HG02798 (cell line): ENCODE data around the gene CLCN4.

Source experiments
- ATAC-seq: cut with Tn5 transposase; IDR thresholded peaks from one replicate; pipeline ENCODE4 v1.9.1; 2021; ENCODE audit warnings: mild to moderate bottlenecking; ENCODE audit not compliant: unreplicated experiment, poor library complexity

Gene CLCN4

DNA sequence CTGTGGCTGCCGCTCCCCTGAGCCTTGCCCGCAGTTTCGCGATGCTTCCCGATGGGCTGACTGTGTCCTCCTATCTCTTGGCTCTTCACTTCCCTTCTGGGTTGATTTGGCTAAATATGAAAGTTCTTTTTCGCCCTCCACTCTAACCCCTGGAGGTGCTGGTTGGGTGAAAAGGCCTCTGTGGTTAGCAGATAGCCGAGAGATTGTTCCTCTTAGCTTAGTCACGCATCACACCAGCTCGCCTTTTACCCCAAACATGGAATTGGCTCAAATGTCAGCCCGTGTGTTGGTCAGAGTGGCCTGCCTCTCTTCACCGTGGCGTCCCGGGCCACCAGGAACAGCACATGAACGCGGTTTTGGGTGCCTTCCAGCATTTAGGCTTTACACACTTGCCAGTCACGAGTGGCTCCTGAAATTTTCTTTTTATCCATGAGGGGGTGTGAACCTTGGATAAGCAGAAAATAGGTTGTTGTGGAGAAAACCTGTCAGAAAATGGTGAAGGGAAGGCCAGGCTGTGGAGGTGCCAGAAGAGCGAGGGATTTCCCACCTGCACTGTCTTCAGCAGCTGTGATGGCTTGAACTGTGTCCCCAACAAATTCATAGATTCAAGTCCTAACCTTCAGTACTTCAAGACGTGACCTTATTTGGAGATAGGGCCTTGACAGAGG lies 8.9 kb downstream of the CLCN4 start:
- no peak for ATAC-seq

DNA sequence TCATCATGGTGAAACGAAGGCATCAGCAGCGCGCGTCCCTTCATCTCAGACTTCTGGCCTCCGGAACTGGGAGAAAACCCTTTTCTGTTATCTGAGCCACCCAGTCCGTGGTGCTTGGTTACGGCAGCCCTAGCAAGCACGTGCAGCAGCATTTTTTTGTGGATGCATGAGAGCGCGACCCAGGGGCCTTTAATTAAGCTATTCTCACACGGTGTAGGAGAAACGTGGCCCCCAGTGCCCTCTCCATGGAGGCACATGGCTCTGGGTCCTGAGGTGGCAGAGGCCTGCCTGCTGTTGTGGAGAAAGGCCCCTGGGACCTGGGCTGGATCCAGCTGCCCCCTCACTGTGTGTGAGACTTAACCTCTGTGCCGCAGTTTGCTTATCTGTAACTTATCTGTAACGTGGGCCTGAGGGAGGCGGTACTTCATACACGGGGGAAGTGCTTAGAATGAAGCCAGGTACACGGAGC lies 9.5 kb downstream of the CLCN4 start:
- no peak for ATAC-seq

DNA sequence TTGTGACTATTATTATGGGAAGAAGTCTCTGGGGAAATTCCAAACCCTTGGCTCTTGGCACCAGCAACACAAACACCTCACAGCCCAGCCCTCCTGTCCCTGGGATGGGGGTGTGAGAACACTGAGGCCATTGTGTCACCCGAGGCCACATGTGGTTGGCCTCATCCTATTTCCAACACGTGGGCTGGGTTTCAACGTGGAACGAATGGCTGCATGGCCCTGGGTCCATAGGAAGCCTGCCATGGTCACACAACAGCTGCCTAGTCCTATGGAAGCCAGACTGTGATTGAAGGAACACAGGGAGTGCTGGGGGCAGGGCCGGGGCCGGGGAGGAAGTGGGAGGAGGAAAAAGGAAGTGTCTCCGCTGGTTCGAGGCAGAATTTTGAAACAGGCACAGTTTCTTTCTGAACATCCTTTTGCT lies 10.0 kb downstream of the CLCN4 start:
- ATAC-seq: no peak

DNA sequence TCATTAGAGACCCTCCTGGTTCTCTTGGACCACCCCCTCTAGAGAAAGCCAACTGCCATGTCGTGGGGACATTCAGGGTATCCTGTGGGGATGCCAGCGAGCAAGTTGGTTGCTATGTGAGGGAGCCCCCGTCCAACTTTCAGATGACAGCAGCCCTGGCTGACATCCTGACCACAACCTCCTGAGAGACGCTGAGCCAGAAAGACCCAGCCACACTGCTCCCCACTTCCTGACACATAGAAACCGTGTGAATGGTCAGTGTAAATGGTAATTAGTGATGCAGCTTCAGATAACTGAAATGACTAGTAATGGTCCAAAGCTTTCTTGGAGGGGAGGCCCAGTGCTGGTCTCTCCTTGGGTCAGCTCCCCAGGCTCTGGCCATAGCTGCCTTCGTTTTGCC lies 10.8 kb downstream of the CLCN4 start:
- peak; percentile 77 for ATAC-seq

DNA sequence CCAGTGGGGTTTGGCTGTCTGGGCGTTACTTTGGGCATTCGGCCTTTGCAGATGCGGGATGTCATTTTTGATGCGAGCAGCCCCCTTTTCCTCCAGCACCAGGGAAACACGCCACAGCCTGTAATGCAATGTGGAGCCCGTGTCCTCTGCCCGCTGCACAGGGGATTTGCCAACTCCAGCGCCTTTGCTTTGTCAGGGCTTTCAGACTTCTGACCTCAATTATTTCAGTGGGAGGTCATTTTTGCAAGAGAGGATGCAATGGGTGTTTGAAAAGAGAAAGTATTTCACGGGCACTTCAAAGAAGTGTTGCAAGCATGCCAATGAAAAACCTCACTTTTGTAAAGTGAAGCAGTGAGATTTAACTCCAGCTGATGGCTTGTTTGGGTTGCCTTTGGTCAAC lies 11.5 kb downstream of the CLCN4 start:
- no peak for ATAC-seq

DNA sequence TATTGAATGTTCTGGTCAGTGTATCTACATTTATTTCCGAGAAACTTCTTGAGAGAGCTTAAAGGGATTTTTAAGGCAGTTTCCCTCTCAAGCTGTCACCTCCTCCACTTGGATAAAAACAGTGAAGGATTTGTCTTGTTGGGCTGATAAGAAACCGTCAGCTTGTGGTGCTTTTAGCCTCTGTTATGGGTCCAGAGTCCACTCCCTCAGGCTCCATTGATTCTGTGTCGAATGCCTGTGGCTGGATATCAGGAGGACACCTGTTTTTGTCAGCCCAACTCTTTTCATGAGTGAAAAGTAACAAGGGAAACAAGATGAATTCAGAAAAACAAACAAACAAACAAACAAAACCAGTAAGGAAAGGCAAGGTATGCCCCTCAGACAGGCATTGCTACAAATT lies 12.4 kb downstream of the CLCN4 start:
- ATAC-seq: no peak

DNA sequence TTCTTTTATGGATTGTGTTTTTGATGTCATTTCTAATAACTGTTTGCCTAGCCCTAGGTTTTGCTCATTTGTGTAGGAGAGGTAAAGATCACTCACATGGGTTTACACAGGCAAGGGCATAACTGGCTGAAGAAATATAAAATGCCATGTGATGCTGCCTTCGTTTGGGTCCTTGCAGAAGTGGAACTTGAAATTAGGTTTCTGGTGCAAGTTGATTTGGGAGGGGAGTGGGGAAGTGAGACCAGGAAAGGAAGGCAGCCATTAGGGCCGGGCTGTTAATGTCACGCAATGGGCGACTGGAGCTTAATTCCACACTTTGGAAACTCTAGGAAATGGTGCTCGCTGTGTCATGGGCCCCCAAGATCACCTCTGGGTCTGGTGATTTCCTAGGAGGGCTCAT lies 14.5 kb downstream of the CLCN4 start:
- ATAC-seq: no peak

DNA sequence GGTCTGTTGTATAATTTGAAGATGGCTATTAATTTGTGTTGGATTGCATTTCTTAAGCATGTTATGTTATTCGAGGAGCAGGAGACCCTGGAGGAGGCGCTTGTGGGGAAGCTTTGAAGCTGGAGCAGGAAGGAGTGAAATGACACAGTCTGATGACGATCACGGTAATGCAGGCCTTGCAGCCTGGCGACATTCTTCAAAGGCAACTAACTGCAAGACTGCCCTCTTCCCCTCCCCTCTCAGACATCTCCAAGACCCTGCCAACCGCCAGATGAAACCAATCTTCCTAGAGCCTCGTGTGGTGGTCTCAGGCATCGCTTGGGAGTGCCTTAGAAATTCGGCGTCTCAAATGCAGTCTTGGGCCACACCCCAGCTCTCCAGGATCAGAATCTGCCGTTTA lies 16.1 kb downstream of the CLCN4 start:
- no peak for ATAC-seq

DNA sequence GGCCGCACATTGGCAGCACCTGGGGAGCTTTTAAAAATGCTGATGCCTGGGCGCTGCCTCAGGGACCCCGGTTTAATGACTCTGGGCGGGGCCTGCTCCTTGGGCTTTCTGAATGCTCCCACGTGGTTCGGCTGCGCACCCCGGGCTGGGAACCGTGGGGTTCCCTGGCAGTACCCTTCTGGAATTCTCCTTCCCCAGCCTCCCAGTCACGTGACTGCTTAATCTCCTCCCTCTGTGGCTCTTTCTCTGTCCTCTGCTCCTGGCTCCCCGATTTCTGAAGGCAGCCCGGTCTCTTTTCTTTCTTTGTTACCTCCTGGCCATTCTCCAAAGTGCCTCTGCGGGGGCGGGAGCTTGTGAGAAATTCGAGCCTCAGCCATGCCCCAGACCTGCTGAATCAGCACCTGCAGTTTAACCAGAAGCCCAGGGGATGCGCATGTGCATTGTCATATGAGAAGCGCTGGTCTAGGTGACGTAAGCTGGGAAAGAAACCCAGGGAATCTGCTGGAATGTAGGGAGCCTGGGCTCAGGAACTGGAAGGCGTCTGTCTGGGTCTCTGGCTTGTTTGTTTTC lies 16.6 kb downstream of the CLCN4 start:
- ATAC-seq: no peak

DNA sequence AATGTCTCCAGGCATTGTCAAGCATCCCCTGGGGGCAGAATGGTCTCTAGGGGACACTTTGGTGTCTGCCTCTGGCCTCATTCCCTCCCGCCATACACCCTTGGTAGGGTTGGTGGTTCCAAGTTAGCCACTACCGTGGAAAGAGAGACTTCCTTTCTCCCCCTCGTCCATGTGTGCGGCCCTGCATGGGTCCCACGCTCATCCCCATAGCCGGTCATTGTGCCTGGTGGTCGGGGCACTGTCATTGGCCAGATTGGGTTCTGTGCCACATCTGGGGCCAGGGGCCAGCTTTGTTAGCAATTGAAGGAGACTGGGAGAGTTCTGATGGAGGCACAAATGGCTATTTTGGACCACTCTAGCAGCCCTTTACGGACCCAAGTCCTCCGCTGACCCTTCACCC lies 17.3 kb downstream of the CLCN4 start:
- no peak for ATAC-seq

DNA sequence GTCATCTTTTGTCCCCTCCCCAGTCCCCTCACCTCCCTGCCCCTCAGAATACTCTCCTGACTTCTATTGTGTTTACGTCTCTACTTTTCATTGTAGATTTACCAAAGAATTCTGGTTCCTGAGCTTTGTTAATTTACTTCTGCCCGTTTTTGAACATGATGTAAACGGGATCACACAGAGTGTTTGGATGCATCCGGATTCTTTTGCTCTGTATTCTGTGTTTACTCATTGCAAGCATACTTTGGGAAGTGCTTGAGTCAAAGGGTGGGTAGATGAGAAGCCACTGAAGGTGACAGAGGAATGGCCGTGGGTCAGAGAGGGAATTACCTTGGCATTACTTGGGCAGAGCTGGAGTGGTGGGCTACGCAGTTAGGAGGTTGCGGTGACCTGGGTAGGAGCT lies 18.0 kb downstream of the CLCN4 start:
- no peak for ATAC-seq

DNA sequence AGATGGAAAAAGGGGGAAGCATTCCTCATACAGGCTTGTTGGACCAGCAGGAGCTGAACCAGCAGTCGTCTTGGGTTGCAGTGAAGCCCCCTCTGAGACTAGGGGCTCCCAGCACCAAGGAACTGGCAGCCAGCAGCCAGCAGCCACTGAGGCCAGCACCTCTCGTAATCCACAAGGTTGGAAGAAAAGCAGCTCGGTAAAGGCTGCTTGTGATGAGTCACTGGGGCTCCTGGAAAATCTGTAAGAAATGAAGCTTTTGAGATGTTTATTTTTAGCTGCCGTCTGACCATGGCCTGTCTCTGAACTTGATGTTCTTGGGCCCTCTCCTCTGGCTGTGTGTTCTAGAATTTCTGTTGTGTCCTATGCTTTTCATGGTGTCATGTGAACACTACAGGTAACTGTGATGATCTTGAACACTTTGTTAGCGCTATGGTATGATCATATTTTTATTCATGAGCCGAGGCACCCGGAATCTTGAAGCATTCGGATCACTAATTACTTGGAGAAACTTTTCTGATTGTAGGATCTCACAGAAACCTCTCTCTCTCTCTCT lies 18.6 kb downstream of the CLCN4 start:
- no peak for ATAC-seq

DNA sequence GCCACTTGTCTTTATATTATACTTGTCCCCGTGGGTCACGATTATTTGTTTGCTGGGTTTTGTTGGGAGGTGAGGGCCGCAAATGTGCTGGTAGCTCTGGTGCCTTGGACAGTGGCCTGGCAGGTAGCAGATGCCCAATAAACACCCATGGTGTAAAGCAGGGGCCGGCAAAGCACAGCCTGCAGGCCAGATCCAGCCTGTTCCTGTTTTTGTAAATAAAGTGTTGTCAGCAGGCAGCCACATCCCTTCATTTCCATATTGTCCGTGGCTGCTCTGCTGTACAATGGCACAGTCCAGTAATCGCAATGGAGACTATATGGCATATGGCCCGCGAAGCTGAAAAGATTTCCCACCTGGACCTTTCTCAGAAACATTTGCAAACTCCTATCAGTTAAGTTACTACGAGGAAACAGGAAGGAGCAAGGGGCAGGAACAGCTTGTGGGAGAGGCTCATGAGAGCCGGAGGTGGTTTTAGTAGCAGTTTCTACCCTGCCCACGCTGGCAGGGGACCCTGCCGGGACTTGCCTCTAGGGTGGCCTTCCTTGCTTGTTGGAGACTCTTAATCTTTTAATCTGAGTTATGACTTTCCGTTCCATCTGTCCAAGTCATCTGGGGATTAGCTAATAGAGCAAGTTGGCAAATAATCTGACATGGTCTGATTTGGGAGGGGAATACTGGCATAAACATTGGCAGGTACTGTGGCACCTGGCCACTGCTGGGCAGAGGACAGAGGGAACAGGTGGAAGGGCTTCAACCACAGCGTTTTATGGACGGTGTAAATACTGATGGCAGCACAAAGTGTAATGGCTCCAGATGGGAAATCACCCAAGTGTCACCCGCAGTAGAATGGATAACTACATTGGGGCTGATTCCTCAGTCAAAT lies 19.6 kb downstream of the CLCN4 start:
- ATAC-seq: no peak

DNA sequence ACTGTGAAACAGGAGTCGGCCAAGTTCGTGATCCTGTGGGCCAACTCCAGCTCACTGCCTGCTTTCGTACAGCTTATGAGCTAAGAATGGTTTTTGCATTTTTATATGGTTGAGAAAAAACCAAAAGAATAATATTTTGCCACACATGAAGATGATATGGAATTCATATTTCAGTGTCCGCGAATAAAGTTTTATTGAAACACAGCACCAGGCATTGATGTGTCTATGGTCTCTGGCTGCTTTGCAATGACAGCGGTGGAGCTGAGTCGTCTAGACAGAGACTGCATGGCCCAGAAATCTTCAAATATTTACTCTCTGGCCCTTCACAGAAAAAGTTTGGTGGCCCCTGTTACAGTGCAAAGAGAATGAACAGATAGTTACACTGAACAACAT lies 20.2 kb downstream of the CLCN4 start:
- ATAC-seq: no peak

DNA sequence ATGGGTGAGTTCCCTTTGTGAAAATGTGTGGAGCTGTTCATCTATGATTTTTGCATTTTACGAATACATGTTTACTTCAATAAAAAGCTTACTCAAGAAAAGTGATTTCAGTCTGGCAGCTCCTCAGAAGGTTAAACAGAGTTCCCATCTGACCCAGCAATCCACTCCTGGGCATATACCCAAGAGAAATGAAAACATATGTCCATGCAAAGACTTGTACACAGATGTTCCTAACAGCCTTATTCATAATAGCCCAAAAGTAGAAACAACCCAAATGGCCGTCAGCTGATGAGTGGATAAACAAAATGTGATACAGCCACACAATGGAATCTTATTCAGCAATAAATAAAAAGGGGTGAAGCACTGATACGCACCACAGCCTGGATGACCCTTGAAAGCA lies 20.8 kb downstream of the CLCN4 start:
- ATAC-seq: no peak

DNA sequence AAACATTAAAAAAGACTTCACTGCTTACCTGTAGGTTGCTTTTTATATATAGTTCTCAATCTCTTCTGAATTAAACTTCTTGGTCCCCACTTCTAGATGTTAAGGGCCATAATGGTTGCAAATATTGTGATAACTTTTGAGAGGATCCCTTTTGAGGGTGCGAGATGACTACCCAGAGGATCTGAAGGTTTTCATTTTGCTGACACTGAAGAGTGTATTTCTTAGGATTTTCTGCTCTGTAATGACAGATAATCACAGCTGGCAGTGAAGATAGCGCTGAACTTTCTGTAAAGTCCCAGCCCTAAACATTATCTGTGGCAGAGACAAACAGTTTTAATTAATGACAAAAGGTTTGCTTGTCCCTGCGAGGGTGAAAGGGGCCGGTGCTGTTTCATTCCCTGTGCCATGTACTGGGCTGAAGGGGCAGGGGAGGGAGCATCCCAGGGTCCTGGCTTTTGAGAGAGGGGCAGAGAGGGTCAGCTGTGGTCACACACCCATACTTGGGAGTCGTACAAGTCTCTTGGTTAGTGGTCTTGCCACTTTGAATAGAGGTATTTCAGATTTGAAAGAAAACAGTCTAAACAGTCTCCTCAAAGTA lies 22.2 kb downstream of the CLCN4 start:
- no peak for ATAC-seq

DNA sequence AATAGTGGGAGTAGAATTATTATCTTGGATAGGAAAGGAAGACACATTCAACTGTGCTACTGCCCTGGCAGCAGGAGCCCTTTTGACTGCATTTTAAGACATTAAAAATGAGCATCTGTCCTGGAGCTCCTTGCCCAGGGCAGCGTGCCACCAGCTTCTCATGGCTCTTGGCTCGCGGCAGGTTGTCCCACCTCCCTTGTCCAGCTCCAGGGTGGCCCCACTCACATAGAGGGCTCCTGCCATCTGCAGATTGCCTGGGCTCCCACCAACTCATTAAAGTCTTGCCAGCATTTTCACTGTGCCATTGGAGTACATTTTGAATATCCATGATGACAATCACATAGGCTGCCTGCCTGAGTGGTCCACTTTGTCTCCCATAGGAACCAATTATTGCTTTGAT lies 27.0 kb downstream of the CLCN4 start:
- ATAC-seq: no peak

DNA sequence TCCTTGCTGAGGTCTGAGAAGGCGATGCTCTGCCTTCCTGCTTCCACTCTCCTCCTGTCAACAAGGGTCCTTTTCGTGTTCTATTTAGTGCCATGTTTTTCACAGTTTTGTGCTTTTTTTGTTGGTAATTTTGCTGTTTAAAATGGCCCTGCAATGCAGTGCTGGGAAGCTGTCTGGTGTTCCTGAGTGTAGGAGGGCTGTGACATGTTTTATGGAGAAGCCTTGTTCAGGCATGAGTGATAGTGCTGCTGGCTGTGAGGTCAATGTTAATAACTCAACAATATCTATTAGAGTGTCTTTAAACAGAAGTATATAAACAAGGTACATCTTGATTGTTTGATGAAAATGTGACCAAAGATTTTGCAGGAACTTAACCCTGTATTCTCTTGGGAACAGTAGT lies 27.6 kb downstream of the CLCN4 start:
- ATAC-seq: no peak

DNA sequence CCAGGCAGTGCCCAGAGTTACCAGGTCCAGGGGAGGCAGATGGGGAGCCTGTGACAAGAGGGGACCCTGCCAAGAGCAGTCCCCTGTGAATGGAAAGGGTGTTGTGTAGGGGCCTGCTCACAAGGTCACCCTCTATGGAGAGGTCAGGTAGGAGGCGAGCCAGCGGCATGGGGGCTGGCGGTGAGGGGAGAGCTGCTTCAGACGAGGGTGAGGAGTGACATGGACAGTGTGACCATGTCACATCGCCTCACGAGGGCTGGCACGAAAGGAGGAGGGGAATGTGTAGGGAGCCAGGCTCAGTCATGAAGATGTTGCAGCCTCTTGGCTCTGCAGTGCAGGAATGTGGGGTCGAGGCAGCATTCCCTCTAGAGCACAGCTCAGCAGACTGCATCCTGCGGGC lies 29.6 kb downstream of the CLCN4 start:
- ATAC-seq: no peak

DNA sequence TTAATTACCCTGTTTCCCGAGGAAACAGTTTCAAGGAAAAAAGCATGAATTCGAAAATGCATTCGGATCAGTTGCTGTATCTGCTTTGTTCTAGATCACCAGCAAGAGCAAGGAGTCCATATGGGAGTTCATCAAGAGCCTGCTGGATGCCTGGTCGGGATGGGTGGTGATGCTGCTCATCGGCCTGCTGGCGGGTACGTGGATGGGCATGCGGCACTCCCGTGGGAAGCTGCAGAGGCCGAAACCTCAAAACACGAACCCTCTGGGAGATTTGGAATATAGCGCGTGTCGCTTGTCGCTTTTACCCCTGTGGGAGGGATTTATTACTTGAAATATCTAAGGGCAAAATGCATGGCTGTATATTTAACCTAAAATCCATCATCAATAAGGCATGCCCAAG lies 30.6 kb downstream of the CLCN4 start:
- ATAC-seq: no peak
